Omental fat pad (tissue), 4 donors: ENCODE data around the gene GLE1. TPM values are rescaled to one million over a fixed set of nuclear protein-coding genes. Genes with fewer than 3 reads are reported as not detected.

ENCODE experiments used
- ATAC-seq: fragments of 150-250 bp; one replicate; pipeline ENCODE4 v1.9.1; 2016; ENCODE audit warnings: mild to moderate bottlenecking, moderate library complexity; ENCODE audit not compliant: low FRiP score
- DNase-seq: peaks from one replicate; pipeline ENCODE4 v3.0.0-alpha.2; 2019; ENCODE audit warnings: low spot score
- CTCF ChIP-seq, 3 donors: fragments of 450-650 bp; IDR thresholded peaks; one replicate each; pipeline ENCODE4 v1.5.1; 2016 to 2017; ENCODE audit warnings: antibody characterized with exemption in 3 of 3, mild to moderate bottlenecking in 3 of 3, moderate library complexity in 2 of 3
- total RNA-seq, 4 donors: library from RNA; depleted of rRNA; stranded (reverse); fragments of >200 nt; gene quantifications; one replicate each; pipeline ENCODE4 v1.1.0, GENCODE V29; 2016

GLE1 gene
- total RNA-seq, 4 donors from 2014 or later = 13.0 to 22.4 (median 19.9) TPM

- no peak for DNase-seq
- TF ChIP-seq CTCF (IDR thresholded peaks at IDR 0.05) = no peak
- ATAC-seq = no peak
These were observed 19.7 kb upstream of the GLE1 start for GRCh38 chr9:128484686-128485413.

GRCh38 chr9:128485414-128485855 lies 19.1 kb upstream of the GLE1 start:
- DNase-seq (no peak), ATAC-seq (no peak)
- TF ChIP-seq CTCF (IDR thresholded peaks at IDR 0.05) = no peak

GRCh38 chr9:128486201-128486600 lies 18.3 kb upstream of the GLE1 start:
- DNase-seq (no peak), ATAC-seq (no peak)
- no peak for TF ChIP-seq CTCF (IDR thresholded peaks at IDR 0.05)

- TF ChIP-seq CTCF (IDR thresholded peaks at IDR 0.05) = no peak
- no peak for DNase-seq
- ATAC-seq = no peak
These were observed 11.1 kb upstream of the GLE1 start for GRCh38 chr9:128493424-128493823.

GRCh38 chr9:128494108-128494745 lies 10.3 kb upstream of the GLE1 start:
- ATAC-seq (no peak), DNase-seq (peak; percentile 35)
- TF ChIP-seq CTCF (IDR thresholded peaks at IDR 0.05) = no peak

- TF ChIP-seq CTCF (IDR thresholded peaks at IDR 0.05) = no peak
- no peak for ATAC-seq
- DNase-seq = no peak
These were observed 9.8 kb upstream of the GLE1 start for GRCh38 chr9:128494746-128495129.

- ATAC-seq (no peak), DNase-seq (no peak)
- no peak for TF ChIP-seq CTCF (IDR thresholded peaks at IDR 0.05)
These were observed 9.2 kb upstream of the GLE1 start for GRCh38 chr9:128495296-128495695.
